ENCODE data around the gene IQSEC3.
"Not testable (repeated sequence)": the region's sequence is repeated elsewhere in the genome, so short reads cannot be mapped to it uniquely, and the experiment has no call there.

Gene IQSEC3

DNA sequence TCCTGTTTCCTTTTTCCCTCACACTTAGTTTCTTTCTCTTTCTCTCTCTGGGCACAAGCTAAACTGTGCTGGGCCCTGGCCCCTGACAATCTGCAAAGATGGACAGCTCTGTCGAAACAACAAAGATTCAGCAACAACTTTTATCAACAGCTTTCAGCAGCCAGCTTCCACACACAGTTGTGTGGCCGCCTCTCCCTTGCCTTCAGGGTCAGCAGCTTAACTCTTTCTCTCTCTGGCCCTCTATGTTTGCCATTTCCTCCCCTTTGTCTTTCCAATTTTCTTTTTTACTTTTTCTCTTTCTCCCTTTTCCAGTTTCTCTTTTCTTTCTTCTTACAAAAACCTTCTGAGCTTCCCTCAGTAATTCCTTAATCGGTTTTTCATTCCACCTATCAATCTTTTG is 43.3 kb downstream of the IQSEC3 start:
- DNase-seq (ENCODE audit: low read depth in 1 of 2, low spot score in 1 of 2): no peak

- no peak for DNase-seq (ENCODE audit: low read depth in 1 of 2, low spot score in 1 of 2)
These were observed 45.3 kb downstream of the IQSEC3 start for GRCh38 chr12:111699-112493.

GRCh38 chr12:113347-113746 is 46.8 kb downstream of the IQSEC3 start:
- DNase-seq (ENCODE audit: low read depth in 1 of 2, low spot score in 1 of 2): no peak

GRCh38 chr12:114626-115211 is 48.2 kb downstream of the IQSEC3 start:
- DNase-seq (ENCODE audit: low read depth in 1 of 2, low spot score in 1 of 2): no peak

- DNase-seq (ENCODE audit: low read depth in 1 of 2, low spot score in 1 of 2): no peak
These were observed 49.0 kb downstream of the IQSEC3 start for GRCh38 chr12:115518-115917.

DNA sequence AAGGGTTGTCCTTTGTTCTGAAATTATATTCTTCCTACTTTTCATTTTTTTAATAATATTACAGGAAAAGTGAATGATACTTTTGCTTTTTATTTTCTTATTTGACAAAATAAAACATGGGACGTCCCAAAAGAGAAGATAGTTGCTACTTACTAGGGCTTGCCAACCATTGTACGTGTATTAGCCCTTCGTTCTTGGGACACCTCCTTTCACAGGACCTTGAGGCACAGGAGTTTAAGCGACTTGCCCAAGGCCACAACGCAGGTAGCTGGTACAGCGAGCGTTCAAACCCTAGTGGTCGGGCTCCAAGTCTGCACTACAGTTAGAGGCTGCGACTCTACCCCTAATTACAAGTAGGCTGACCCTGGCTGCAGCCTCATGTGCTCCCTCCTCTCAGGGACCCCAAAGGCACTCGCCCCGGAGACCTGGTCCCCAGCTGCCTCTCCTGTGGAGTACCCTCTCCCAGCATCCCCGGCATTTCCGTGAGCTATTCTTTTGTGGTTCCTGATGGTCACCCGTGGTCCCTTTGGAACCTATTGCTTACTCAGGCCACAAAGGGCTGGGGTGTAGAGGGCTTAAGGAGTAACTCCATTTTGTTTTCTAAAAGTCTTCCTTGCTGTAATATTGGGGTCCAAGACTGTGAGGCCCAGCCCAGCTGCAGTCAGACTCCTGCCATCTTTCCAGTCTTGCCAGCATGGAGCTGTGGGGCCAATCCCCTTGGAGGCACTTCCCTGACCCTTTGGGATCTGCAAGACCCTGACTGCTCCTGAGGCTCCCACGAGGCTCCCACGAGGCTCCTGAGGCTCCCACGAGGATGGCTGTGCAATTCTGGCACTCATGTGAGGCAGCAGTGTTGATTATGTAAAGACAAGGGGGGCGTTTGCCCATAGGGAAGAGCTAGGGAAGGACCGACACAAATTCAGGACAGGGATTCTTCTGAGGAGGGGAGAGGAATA is 49.7 kb downstream of the IQSEC3 start:
- no peak for DNase-seq (ENCODE audit: low read depth in 1 of 2, low spot score in 1 of 2)

DNA sequence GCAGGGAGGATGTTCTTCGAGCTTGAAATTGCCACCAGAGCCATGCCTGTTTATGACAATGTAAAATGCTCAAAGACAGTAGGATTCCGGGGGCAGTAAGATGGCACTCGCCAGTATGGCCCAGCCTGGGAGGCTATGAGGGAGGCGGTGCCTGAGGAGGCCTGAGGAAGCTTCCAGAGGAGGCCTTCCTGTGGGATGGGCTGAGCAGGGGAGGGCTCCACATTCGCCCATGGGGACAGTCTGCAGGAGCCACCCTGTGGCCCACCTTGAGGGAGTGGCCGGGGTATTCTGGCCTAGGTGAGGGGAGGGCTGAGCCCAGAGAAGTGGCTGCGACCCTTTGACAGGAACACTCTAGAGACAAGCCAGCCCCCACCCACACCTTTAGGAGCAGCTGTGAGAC is 50.7 kb downstream of the IQSEC3 start:
- DNase-seq (ENCODE audit: low read depth in 1 of 2, low spot score in 1 of 2): no peak

DNA sequence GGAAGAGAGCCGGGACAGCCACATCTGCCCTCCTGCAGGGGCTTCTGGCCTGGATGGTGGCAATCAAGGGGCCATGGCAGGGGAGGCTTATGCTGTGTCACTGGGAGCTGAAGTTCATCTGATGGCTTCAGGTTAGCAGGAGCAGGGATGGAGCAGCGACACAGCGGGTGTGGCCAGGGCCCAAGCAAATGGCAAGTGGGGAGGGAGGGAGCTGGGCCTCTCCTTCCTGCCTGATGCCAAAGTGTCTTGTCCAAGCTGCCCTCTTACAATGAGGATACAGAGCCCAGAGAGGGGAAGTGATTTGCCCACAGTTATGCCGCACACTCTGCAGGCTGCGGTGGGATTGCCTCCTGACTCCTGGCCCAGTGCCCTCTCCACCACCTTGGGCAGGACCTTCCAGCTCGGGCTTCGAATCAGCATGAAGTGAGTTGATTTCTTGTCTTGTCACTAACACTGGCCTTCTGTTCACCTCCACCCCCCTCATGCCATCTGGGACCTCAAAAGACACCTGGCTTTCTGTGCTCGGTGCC is 51.3 kb downstream of the IQSEC3 start:
- DNase-seq (ENCODE audit: low read depth in 1 of 2, low spot score in 1 of 2): no peak

DNA sequence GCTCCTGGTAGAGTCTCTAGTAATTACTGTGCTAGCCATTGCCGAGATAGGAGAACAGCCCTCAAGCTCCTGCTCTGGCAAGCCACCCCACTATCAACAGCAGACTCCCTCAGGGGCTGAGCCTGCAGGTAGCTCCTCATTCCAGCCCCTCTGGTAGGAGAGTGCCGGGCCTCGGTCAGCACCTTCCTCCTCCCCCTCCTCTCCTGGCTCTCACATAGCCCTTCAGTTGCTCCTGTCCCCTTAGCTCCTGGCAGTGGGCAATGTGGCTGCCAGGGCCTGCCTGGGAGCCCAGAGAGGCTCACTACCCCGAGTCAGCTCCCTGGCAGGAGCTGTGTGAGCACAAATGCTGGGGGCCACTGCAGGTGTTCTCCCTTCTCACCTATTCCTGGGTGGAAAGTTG is 52.0 kb downstream of the IQSEC3 start:
- no peak for DNase-seq (ENCODE audit: low read depth in 1 of 2, low spot score in 1 of 2)

DNA sequence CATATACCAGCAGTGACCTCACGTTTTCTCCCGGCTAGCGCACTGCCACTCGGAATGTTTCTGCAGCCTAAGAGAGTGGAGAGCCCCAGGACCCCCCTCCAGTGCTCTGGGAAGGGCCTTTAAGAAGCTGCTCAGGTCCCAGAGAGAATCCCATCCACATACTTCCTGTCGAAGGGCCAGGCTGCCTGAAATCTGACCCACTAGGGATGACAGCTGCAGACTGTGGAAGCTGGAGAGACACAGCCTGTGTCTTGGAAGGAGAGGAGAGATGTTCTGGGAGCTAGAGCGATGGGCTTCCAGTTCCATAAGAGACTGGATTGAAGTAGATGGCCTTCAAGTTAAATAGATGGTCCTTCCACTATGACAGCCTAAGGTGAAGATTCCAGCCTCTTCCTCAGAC is 54.4 kb downstream of the IQSEC3 start:
- DNase-seq (ENCODE audit: low read depth in 1 of 2, low spot score in 1 of 2): no peak

GRCh38 chr12:121647-122046 is 55.1 kb downstream of the IQSEC3 start:
- no peak for DNase-seq (ENCODE audit: low read depth in 1 of 2, low spot score in 1 of 2)

DNA sequence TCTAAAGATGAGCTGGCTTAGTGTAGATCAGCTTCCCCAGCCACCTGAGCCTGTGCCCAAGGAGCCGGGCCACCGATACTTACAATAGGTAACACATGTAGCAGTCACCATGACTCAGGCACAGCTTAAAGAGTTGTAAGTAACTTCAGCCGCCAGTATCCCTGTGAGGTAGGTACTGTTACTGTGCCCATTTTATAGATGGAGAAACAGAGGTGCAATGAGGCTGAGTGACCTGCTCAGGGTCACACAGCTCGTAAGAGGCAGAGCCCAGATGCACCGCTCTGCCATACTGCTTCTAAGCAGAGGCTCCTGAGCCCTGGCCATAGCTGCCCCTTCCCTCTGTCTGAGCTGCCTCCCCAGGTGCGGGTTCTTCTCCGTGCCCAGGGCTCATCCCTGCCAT is 58.5 kb downstream of the IQSEC3 start:
- DNase-seq (ENCODE audit: low read depth in 1 of 2, low spot score in 1 of 2): no peak

- DNase-seq (ENCODE audit: low read depth in 1 of 2, low spot score in 1 of 2): no peak
These were observed 59.0 kb downstream of the IQSEC3 start for GRCh38 chr12:125566-125965.

DNA sequence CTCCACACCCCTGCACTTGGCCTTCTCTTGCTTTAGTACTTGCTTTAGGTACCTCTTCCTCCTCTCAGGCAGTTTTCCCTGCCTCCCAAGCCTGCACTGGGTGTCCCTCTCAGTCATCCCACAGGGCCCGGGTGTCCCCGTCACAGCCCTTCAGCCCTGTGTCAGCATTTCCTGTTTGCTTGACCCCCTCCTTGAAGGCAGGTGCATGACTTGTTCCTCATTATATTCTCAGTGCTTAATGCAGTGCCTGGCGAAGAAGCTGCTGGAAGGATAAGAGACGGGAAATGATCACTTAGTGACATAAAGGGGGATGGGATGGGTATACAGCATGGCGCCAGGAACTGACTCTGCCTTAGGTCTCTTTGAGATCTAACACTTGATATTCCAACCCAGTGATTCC is 61.5 kb downstream of the IQSEC3 start:
- no peak for DNase-seq (ENCODE audit: low read depth in 1 of 2, low spot score in 1 of 2)

DNA sequence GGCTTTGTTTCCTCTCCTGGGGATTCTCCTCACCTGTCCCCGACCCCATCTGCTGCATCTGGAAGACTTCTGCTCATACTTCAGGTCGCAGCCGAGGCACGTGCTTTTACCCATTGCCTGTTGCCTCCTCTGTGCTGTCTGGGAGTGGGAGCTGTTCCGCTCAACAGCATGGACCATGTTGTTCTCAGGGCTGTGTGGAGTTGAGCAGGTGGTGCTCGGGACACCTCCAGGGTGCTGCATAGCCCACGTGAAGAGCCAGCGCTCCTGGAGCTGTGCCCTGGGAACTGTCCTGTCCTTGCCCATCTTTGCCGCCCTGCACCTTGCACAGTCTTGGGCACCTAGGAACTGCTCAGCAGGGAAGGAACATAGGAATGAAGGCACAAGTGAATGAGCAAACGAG is 62.4 kb downstream of the IQSEC3 start:
- no peak for DNase-seq (ENCODE audit: low read depth in 1 of 2, low spot score in 1 of 2)

GRCh38 chr12:130519-130918 is 64.0 kb downstream of the IQSEC3 start:
- no peak for DNase-seq (ENCODE audit: low read depth in 1 of 2, low spot score in 1 of 2)

- no peak for DNase-seq (ENCODE audit: low read depth in 1 of 2, low spot score in 1 of 2)
These were observed 64.4 kb downstream of the IQSEC3 start for GRCh38 chr12:131008-131407.

GRCh38 chr12:131732-132495 is 65.3 kb downstream of the IQSEC3 start:
- no peak for DNase-seq (ENCODE audit: low read depth in 1 of 2, low spot score in 1 of 2)

DNA sequence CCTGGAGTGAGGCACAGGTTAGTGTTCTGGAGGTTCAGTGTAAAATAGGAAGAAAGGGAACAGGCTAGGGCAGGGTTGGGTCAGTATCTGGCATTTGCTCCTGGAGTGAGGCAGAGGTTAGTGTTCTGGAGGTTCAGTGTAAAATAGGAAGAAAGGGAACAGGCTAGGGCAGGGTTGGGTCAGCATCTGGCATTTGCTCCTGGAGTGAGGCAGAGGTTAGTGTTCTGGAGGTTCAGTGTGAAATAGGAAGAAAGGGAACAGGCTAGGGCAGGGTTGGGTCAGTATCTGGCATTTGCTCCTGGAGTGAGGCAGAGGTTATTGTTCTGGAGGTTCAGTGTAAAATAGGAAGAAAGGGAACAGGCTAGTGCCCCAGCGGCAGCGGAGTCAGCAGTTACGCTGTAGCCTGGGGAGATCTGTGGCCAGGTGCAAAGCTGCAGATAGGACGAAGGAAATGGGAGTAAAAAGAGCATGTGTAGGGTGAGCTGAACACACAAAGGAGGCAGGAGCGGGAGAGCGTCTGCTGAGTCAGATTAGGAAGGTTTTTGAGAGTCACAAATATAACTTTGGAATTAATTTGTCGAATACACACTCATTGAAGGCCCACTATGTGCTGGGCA is 67.2 kb downstream of the IQSEC3 start:
- DNase-seq (ENCODE audit: low read depth in 1 of 2, low spot score in 1 of 2): not testable (repeated sequence)

DNA sequence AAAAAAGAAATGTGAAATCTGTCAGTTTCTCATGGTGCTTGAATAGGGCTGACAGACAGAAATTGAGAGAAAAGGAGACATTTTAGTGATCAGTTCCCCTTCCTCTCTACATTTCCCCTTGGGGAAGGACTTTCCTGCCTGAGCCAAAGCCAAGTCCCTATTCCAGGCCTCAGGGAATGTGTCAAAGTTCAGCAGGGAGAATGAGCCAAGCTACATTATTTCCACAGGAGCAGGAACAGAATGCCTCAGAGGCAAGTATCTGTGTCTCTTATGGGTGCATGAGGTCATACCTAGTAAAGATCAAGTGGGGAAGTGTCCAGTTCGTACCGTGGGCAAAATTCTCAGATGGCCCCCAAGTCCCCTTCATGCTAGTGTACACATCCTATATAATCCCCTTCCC is 68.6 kb downstream of the IQSEC3 start:
- no peak for DNase-seq (ENCODE audit: low read depth in 1 of 2, low spot score in 1 of 2)
